A549 (cell line): ENCODE results near the gene MED22. TPM values are rescaled to one million over a fixed set of nuclear protein-coding genes. Genes with fewer than 3 reads are reported as not detected.

ENCODE experiments used
- ATAC-seq, 2 experiments: fragments of 200-7000 bp in 1 of 2; fragments of >200 bp in 1 of 2; cut with Nextera tagmentation in 1 of 2; cut with Tn5 transposase in 1 of 2; 3 replicates each; pipeline versions ENCODE4 v1.8.0 to v1.9.1; 2018 to 2020; ENCODE audit warnings: mild to moderate bottlenecking in 1 of 2, moderate library complexity in 1 of 2
- CTCF ChIA-PET: fragments of 300-600 bp; sonication (Branson Sonifier 250); formaldehyde crosslinking; extraction: SDS; loops from one replicate; lab custom pipeline; 2021; ENCODE audit warnings: antibody characterized with exemption, inconsistent platforms; lab: Yijun Ruan, JAX
- POLR2A ChIA-PET: fragments of 350-600 bp; formaldehyde crosslinking; extraction: SDS; loops from one replicate; lab custom pipeline; 2021; ENCODE audit warnings: antibody characterized with exemption, inconsistent platforms; lab: Yijun Ruan, JAX
- DNase-seq, 2 experiments: peaks; one replicate each; pipeline versions ENCODE4 v3.0.0 to v3.0.0-alpha.2; 2011 to 2016; ENCODE audit warnings: low read depth in 1 of 2, low spot score in 1 of 2
- FAIRE-seq: peaks from 2 replicates; lab custom pipeline; 2011; peaks lifted over from hg19 to GRCh38; lab: Jason Lieb, UNC
- H3K27ac ChIP-seq, 2 experiments: fragments of >200 bp; sonication (Bioruptor Twin); formaldehyde crosslinking; 3 replicates each; pipeline ENCODE4 v1.5.1; 2016 to 2017
- H3K4me1 ChIP-seq: fragments of >200 bp; sonication (Bioruptor Twin); formaldehyde crosslinking; 3 replicates; pipeline ENCODE4 v1.6.1; 2016
- H3K4me2 ChIP-seq: fragments of >200 bp; sonication (Bioruptor Twin); formaldehyde crosslinking; 3 replicates; pipeline ENCODE4 v1.6.1; 2016
- H3K4me3 ChIP-seq: fragments of >200 bp; sonication (Bioruptor Twin); formaldehyde crosslinking; 3 replicates; pipeline ENCODE4 v1.5.1; 2016
- H3K9me3 ChIP-seq: fragments of >200 bp; sonication (Bioruptor Twin); formaldehyde crosslinking; 3 replicates; pipeline ENCODE4 v1.6.1; 2016
- CBX2 ChIP-seq: fragments of 200-600 bp; sonication (generic); IDR thresholded peaks from 2 replicates; pipeline ENCODE4 v1.6.1; 2016; ENCODE audit warnings: low read depth, mild to moderate bottlenecking, borderline replicate concordance
- CHD4 ChIP-seq: fragments of 200-600 bp; sonication (generic); IDR thresholded peaks from 2 replicates; pipeline ENCODE4 v1.6.1; 2016; ENCODE audit warnings: antibody characterized with exemption, mild to moderate bottlenecking, borderline replicate concordance
- EHMT2 ChIP-seq: fragments of 200-600 bp; sonication (generic); IDR thresholded peaks from 2 replicates; pipeline ENCODE4 v1.6.1; 2016; ENCODE audit warnings: antibody characterized with exemption, low read depth, mild to moderate bottlenecking, moderate library complexity
- GATA3 ChIP-seq: IDR thresholded peaks from 2 replicates; pipeline ENCODE4 v1.6.1; 2012; ENCODE audit warnings: borderline replicate concordance
- HEYL ChIP-seq: fragments of 250-450 bp; sonication (Bioruptor Pico); IDR thresholded peaks from 2 replicates; pipeline ENCODE4 v1.8.0; 2021; ENCODE audit warnings: mild to moderate bottlenecking, moderate library complexity
- JUNB ChIP-seq: fragments of >200 bp; sonication (Bioruptor Twin); formaldehyde crosslinking; IDR thresholded peaks from 2 replicates; pipeline ENCODE4 v1.6.1; 2016
- KDM5A ChIP-seq: fragments of 200-600 bp; sonication (generic); IDR thresholded peaks from 2 replicates; pipeline ENCODE4 v1.6.1; 2016; ENCODE audit warnings: antibody characterized with exemption, mild to moderate bottlenecking
- MAZ ChIP-seq: fragments of 150-350 bp; IDR thresholded peaks from 2 replicates; pipeline ENCODE4 v1.6.1; 2014; ENCODE audit warnings: antibody characterized with exemption, low read depth, low read length, borderline replicate concordance
- MYC ChIP-seq: IDR thresholded peaks from 2 replicates; pipeline ENCODE4 v1.6.1; 2012; ENCODE audit warnings: mild to moderate bottlenecking, inconsistent platforms, low read length, improper control_type of control experiment, borderline replicate concordance
- POLR2A ChIP-seq: IDR thresholded peaks from 2 replicates; pipeline ENCODE4 v1.6.1; 2012; ENCODE audit warnings: mild to moderate bottlenecking, low read length
- SMC3 ChIP-seq: fragments of >200 bp; sonication (Bioruptor Twin); formaldehyde crosslinking; IDR thresholded peaks from 3 replicates; pipeline ENCODE4 v1.6.1; 2018; ENCODE audit warnings: inconsistent platforms
- TFCP2L1 ChIP-seq: fragments of 250-450 bp; sonication (Bioruptor Pico); IDR thresholded peaks from 2 replicates; pipeline ENCODE4 v1.5.0; 2021; ENCODE audit warnings: mild to moderate bottlenecking
- ZNF302 ChIP-seq: fragments of 250-450 bp; sonication (Bioruptor Pico); IDR thresholded peaks from 2 replicates; pipeline ENCODE4 v1.9.0; 2021; ENCODE audit warnings: inconsistent platforms, mild to moderate bottlenecking, moderate library complexity
- WGBS: methylation state at CpG from one replicate; pipeline ENCODE4 v1.1.6; 2017; ENCODE audit errors: missing lambda C conversion rate; 5-methylcytosine and 5-hydroxymethylcytosine counted together
- polyA plus RNA-seq, 4 experiments: library from polyadenylated mRNA; depleted of rRNA in 3 of 4; stranded (reverse); fragments of >200 nt; fragmentation: RNase III in 1 of 4; extraction: RNeasy Plus Mini Kit Qiagen cat#74134 plus additional on column Dnase treatment in 1 of 4; gene quantifications; 2 replicates in 3 of 4; 3 replicates in 1 of 4; pipeline ENCODE4 v1.2.3, GENCODE V29; 2011 to 2017
- TF ChIP-seq, protein P1 (sequence below): fragments of >200 bp; sonication (Bioruptor Twin); formaldehyde crosslinking; IDR thresholded peaks from 2 replicates; pipeline ENCODE4 v1.6.1; 2016
- TF ChIP-seq, protein P2 (sequence below): IDR thresholded peaks from 2 replicates; pipeline ENCODE4 v1.6.1; 2012; ENCODE audit warnings: low read depth, borderline replicate concordance
- TF ChIP-seq, protein P3 (sequence below): fragments of 250-450 bp; sonication (Bioruptor Pico); IDR thresholded peaks from 2 replicates; pipeline ENCODE4 v1.5.0; 2020; ENCODE audit warnings: low read depth, mild to moderate bottlenecking, moderate library complexity
- TF ChIP-seq, protein P4 (sequence below): fragments of >200 bp; sonication (Bioruptor Twin); formaldehyde crosslinking; IDR thresholded peaks from 3 replicates; pipeline ENCODE4 v1.6.1; 2016

Gene MED22
- polyA plus RNA-seq, 2 of the 4 experiments (the other 2 are of a cell fraction): 15.7 to 22.0 TPM

DNA sequence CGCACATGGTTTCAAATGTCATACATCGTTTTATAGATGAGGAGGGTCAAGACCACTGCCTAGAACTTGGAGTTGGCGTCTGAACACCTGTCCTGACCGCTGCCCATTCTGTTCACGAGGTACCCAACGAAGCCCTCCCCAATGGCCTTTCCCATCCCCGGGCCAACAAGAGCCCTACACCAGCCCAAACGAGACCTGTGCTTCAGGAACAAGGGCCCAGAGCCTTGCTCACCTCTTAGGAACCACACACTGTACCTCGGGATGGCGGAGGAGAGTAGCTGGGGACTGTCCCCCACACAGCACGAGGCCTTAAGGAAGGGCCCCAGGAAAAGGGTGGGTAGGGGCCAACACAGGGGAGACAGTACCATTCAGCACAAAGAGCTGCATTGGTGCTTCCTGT lies 14.9 kb downstream of the MED22 start:
- peaks cover 16% of the 10 kb centered on the region for H3K4me1 ChIP-seq
- H3K4me2 ChIP-seq: no peak overlapping the region
- H3K9me3 ChIP-seq: no peaks in the 10 kb centered on the region
- no peak for TF ChIP-seq MYC
- no peak for TF ChIP-seq HEYL
- TF ChIP-seq ZNF302 (CRISPR knock-in tag): no peak
- no peak for TF ChIP-seq JUNB
- no peak for TF ChIP-seq KDM5A
- no peak for TF ChIP-seq EHMT2
- no peak for TF ChIP-seq POLR2A
- TF ChIP-seq, protein P1, sequence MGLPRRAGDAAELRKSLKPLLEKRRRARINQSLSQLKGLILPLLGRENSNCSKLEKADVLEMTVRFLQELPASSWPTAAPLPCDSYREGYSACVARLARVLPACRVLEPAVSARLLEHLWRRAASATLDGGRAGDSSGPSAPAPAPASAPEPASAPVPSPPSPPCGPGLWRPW: no peak
- TF ChIP-seq GATA3: no peak
- TF ChIP-seq, protein P2, sequence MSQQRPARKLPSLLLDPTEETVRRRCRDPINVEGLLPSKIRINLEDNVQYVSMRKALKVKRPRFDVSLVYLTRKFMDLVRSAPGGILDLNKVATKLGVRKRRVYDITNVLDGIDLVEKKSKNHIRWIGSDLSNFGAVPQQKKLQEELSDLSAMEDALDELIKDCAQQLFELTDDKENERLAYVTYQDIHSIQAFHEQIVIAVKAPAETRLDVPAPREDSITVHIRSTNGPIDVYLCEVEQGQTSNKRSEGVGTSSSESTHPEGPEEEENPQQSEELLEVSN: no peak
- TF ChIP-seq, protein P3, sequence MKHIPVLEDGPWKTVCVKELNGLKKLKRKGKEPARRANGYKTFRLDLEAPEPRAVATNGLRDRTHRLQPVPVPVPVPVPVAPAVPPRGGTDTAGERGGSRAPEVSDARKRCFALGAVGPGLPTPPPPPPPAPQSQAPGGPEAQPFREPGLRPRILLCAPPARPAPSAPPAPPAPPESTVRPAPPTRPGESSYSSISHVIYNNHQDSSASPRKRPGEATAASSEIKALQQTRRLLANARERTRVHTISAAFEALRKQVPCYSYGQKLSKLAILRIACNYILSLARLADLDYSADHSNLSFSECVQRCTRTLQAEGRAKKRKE: no peak
- no peak for TF ChIP-seq CBX2
- no peak for TF ChIP-seq MAZ
- no peak for FAIRE-seq
- no peak overlapping the region for H3K4me3 ChIP-seq
- ChIA-PET CTCF (interaction anchor here (0.6 to 6.5 kb wide), 5 partner anchors 9 to 152 kb away, joined by 3 to 82 read pairs (median 7); no protein-coding TSS in a partner anchor), POLR2A (no interaction called here)
- WGBS: 92% methylated on average over 11 of the region's 11 CpGs
- H3K27ac ChIP-seq: no peak overlapping the region
- no peak for DNase-seq
- no peak for ATAC-seq

DNA sequence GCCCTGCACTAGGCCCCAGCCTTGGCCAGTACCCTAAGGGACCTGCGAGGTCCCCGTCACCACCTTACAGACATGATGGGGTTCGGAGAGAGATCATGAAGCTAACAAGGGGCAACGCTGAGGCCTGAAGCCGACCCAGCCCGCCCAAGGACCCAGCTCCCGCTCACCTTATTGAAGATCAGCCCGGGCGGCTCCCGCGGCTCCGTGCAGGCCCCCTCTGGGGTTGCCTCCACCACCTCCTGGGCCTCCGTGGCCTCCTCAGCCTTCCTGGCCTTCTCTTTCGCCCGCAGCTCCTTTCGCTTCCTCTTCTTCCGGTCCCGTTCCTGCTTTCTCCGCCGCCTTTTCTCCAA lies 15.6 kb downstream of the MED22 start:
- H3K9me3 ChIP-seq: no peaks in the 10 kb centered on the region
- ChIA-PET CTCF (interaction anchor here (0.6 to 6.5 kb wide), 7 partner anchors 10 to 188 kb away, joined by 3 to 82 read pairs (median 7); no protein-coding TSS in a partner anchor), POLR2A (interaction anchor here (1.3 kb wide), 1 partner anchor 16 kb away, joined by 3 read pairs; the partner anchor contains the start of genes MED22 and RPL7A)
- DNase-seq (no peak), ATAC-seq (no peak), FAIRE-seq (no peak)
- no peak overlapping the region for H3K4me2 ChIP-seq
- peaks cover 16% of the 10 kb centered on the region for H3K4me1 ChIP-seq
- 95% methylated on average over 18 of the region's 20 CpGs for WGBS
- TF ChIP-seq SMC3: no peak
- TF ChIP-seq, protein P2: no peak
- TF ChIP-seq TFCP2L1: no peak
- no peak overlapping the region for H3K27ac ChIP-seq
- no peak overlapping the region for H3K4me3 ChIP-seq

DNA sequence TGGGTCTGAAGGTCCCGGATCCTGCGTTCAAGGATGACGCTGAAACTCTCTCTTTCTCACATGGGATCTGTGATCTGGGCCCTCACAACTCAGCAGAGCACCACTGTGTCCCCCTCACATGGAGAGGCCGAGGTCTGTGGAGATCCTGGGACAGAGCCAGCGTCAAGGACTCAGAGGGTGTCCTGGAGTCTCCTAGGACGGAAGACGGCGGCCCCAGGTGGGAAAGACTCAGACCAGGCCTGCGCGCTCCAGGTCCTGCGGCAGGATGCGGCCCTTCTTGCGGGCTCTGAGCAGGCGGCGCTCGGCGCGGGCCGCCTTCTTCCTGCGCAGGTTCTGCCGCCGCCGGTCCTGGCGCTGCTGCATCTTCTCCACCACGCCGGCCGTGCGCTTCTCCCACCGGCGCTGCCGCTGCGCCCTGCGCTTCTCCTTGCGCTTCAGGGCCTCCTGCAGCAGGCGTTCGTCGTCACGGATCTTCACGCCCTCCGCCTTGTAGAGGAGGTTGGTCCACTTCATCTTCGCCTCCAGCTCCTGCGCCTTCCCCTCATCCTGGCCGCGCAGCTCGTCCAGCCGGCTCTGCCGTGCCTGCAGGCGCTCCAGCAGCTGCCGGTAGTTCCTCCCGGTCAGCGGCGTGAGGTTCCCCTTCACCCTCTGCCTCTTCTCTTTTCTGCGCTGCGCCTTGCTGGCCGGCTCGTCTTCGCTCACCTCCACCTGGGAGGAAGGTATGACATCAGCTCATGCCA lies 16.1 kb downstream of the MED22 start:
- 98% methylated on average over 55 of the region's 57 CpGs for WGBS
- ChIA-PET POLR2A (interaction anchor here (1.3 kb wide), 1 partner anchor 16 kb away, joined by 3 read pairs; the partner anchor contains the start of genes MED22 and RPL7A), CTCF (interaction anchor here (0.9 to 6.5 kb wide), 6 partner anchors 11 to 187 kb away, joined by 3 to 82 read pairs (median 7); no protein-coding TSS in a partner anchor)

More for the DNA sequence above, 16.1 kb downstream of the MED22 start:
- no peak overlapping the region for H3K4me3 ChIP-seq
- H3K27ac ChIP-seq: no peak overlapping the region
- H3K4me2 ChIP-seq: no peak overlapping the region
- H3K9me3 ChIP-seq: no peaks in the 10 kb centered on the region
- FAIRE-seq: no peak
- H3K4me1 ChIP-seq: peaks cover 16% of the 10 kb centered on the region
- ATAC-seq: no peak
- DNase-seq: no peak
- TF ChIP-seq, protein P4, sequence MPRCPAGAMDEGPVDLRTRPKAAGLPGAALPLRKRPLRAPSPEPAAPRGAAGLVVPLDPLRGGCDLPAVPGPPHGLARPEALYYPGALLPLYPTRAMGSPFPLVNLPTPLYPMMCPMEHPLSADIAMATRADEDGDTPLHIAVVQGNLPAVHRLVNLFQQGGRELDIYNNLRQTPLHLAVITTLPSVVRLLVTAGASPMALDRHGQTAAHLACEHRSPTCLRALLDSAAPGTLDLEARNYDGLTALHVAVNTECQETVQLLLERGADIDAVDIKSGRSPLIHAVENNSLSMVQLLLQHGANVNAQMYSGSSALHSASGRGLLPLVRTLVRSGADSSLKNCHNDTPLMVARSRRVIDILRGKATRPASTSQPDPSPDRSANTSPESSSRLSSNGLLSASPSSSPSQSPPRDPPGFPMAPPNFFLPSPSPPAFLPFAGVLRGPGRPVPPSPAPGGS: no peak
- no peak for TF ChIP-seq CHD4
- no peak for TF ChIP-seq HEYL
